HepG2 (cell line): ENCODE data around the gene TMEM95. TPM values are rescaled to one million over a fixed set of nuclear protein-coding genes. Genes with fewer than 3 reads are reported as not detected.

Experiments used
- ARID3A ChIP-seq: IDR thresholded peaks from 2 replicates; pipeline ENCODE4 v1.6.1; 2012; ENCODE audit warnings: low read depth, low read length, improper control_type of control experiment
- ATAD3A ChIP-seq: sonication (generic); formaldehyde crosslinking; IDR thresholded peaks from 2 replicates; pipeline ENCODE4 v1.4.0; 2020; ENCODE audit warnings: missing genetic modification reagents
- CBX5 ChIP-seq: sonication (generic); formaldehyde crosslinking; IDR thresholded peaks from 2 replicates; pipeline ENCODE4 v1.4.0; 2020; ENCODE audit warnings: missing genetic modification reagents, borderline replicate concordance
- FIP1L1 ChIP-seq: fragments of 200-400 bp; formaldehyde crosslinking; IDR thresholded peaks from 2 replicates; pipeline ENCODE4 v1.6.1; 2018; ENCODE audit warnings: low read depth, mild to moderate bottlenecking, low read length, moderate library complexity, borderline replicate concordance; ENCODE audit not compliant: insufficient read depth
- FOXJ3 ChIP-seq: sonication (generic); formaldehyde crosslinking; IDR thresholded peaks from 2 replicates; pipeline ENCODE4 v1.4.0; 2020; ENCODE audit warnings: missing genetic modification reagents, mild to moderate bottlenecking, borderline replicate concordance
- GATAD1 ChIP-seq: IDR thresholded peaks from 2 replicates; pipeline ENCODE4 v1.6.1; 2016; ENCODE audit warnings: missing genetic modification reagents, missing compliant biosample characterization
- HNRNPK ChIP-seq: fragments of 200-400 bp; formaldehyde crosslinking; IDR thresholded peaks from 2 replicates; pipeline ENCODE4 v1.6.1; 2018; ENCODE audit warnings: low read length, low read depth, moderate library complexity, mild to moderate bottlenecking; ENCODE audit not compliant: poor library complexity, severe bottlenecking
- MLLT10 ChIP-seq: sonication (generic); formaldehyde crosslinking; IDR thresholded peaks from 2 replicates; pipeline ENCODE4 v1.4.0; 2020; ENCODE audit warnings: missing genetic modification reagents
- PAF1 ChIP-seq: IDR thresholded peaks from 2 replicates; pipeline ENCODE4 v1.6.1; 2016; ENCODE audit warnings: missing genetic modification reagents, missing compliant biosample characterization
- PHF5A ChIP-seq: IDR thresholded peaks from one replicate; pipeline ENCODE4 v1.6.1; 2018; ENCODE audit warnings: low read depth, missing genetic modification reagents; ENCODE audit not compliant: unreplicated experiment
- POGZ ChIP-seq: sonication (generic); formaldehyde crosslinking; IDR thresholded peaks from 2 replicates; pipeline ENCODE4 v1.4.0; 2020; ENCODE audit warnings: mild to moderate bottlenecking, missing genetic modification reagents
- SRSF4 ChIP-seq: fragments of 200-400 bp; formaldehyde crosslinking; IDR thresholded peaks from one replicate; pipeline ENCODE4 v1.6.1; 2018; ENCODE audit warnings: mild to moderate bottlenecking, low read depth, low read length, moderate library complexity; ENCODE audit not compliant: poor library complexity, severe bottlenecking
- TCF7L2 ChIP-seq: IDR thresholded peaks from 2 replicates; pipeline ENCODE4 v1.6.1; 2011; ENCODE audit warnings: mild to moderate bottlenecking, low read depth, low read length, moderate library complexity
- ZFP36 ChIP-seq: fragments of 150-350 bp; IDR thresholded peaks from 2 replicates; pipeline ENCODE4 v1.6.1; 2018; ENCODE audit warnings: borderline replicate concordance, low read length, low read depth; ENCODE audit not compliant: partially characterized antibody
- ZKSCAN5 ChIP-seq: sonication (generic); formaldehyde crosslinking; IDR thresholded peaks from 2 replicates; pipeline ENCODE4 v1.5.1; 2020; ENCODE audit warnings: mild to moderate bottlenecking, missing genetic modification reagents
- ZNF180 ChIP-seq: sonication (generic); formaldehyde crosslinking; IDR thresholded peaks from 2 replicates; pipeline ENCODE4 v1.4.0; 2020; ENCODE audit warnings: low read depth, missing genetic modification reagents, borderline replicate concordance
- ZNF30 ChIP-seq: sonication (generic); formaldehyde crosslinking; IDR thresholded peaks from 2 replicates; pipeline ENCODE4 v1.5.0; 2020; ENCODE audit warnings: mild to moderate bottlenecking, missing genetic modification reagents
- ZNF362 ChIP-seq: sonication (generic); formaldehyde crosslinking; IDR thresholded peaks from 2 replicates; pipeline ENCODE4 v1.4.0; 2020; ENCODE audit warnings: missing genetic modification reagents, mild to moderate bottlenecking, borderline replicate concordance
- ZNF468 ChIP-seq: sonication (generic); formaldehyde crosslinking; IDR thresholded peaks from 2 replicates; pipeline ENCODE4 v1.8.0; 2022; ENCODE audit warnings: mild to moderate bottlenecking, moderate library complexity, missing genetic modification reagents
- ZNF639 ChIP-seq: conservative IDR thresholded peaks from 2 replicates; pipeline ENCODE4 v1.6.1; 2018; ENCODE audit warnings: missing genetic modification reagents
- ZUFSP ChIP-seq: sonication (generic); formaldehyde crosslinking; IDR thresholded peaks from 2 replicates; pipeline ENCODE4 v1.9.0; 2021; ENCODE audit warnings: missing genetic modification reagents, mild to moderate bottlenecking, borderline replicate concordance
- polyA plus RNA-seq, 8 experiments: library from polyadenylated mRNA; depleted of rRNA in 3 of 8; stranded (reverse) in 7 of 8; unstranded in 1 of 8; fragments of >200 nt; fragmentation: Illumina TruSeq in 4 of 8; extraction: Trizol in 4 of 8; gene quantifications; 2 replicates each; pipeline versions ENCODE4 v1.2.1 to v1.2.3, GENCODE V29; 2011 to 2016; ENCODE audit warnings: low read depth in 4 of 8, missing spikeins in 1 of 8, mixed read lengths in 1 of 8; ENCODE audit not compliant: insufficient read depth in 1 of 8
- total RNA-seq, 5 experiments: library from RNA; depleted of rRNA; stranded (reverse); fragments of >200 nt; fragmentation: Illumina TruSeq; extraction: Trizol; gene quantifications; 2 replicates each; pipeline ENCODE4 v1.2.3, GENCODE V29; 2016; ENCODE audit warnings: low read depth in 1 of 5

Gene TMEM95
- total and polyA plus RNA-seq, 2 of the 13 experiments (the other 11 are each of a cell fraction or from before 2014, with no cell fraction given) = not detected

GRCh38 chr17:7314719-7315569, 40.0 kb upstream of the TMEM95 start, which contains the start of gene GPS2 (continued):
- TF ChIP-seq SRSF4 = no peak
- TF ChIP-seq MLLT10 = no peak
- TF ChIP-seq HNRNPK = peak; percentile 73
- TF ChIP-seq PAF1 (CRISPR knock-in tag) = no peak
- TF ChIP-seq CBX5 (CRISPR knock-in tag) = no peak
- no peak for TF ChIP-seq ZNF180 (CRISPR knock-in tag)
- TF ChIP-seq ZUFSP (CRISPR knock-in tag) = no peak
- no peak for TF ChIP-seq ZFP36
- peak; percentile 96 for TF ChIP-seq GATAD1 (CRISPR knock-in tag)
- no peak for TF ChIP-seq FIP1L1
- no peak for TF ChIP-seq ZKSCAN5 (CRISPR knock-in tag)
- TF ChIP-seq ZNF639 = peak; percentile 96
- TF ChIP-seq PHF5A = peak; percentile 73
- TF ChIP-seq ZNF30 = no peak
- TF ChIP-seq ATAD3A (CRISPR knock-in tag) = no peak
- no peak for TF ChIP-seq POGZ (CRISPR knock-in tag)
- TF ChIP-seq ZNF362 (CRISPR knock-in tag) = peak; percentile 29; the same call in 1 of the 2 replicates
- no peak for TF ChIP-seq ZNF468 (CRISPR knock-in tag)
- no peak for TF ChIP-seq ARID3A
- TF ChIP-seq TCF7L2 = no peak
- TF ChIP-seq FOXJ3 (CRISPR knock-in tag) = no peak; the same call in 1 of the 2 replicates
